GM18511 (cell line): ENCODE data around the gene KCNQ5.
"Not testable (repeated sequence)": the region's sequence is repeated elsewhere in the genome, so short reads cannot be mapped to it uniquely, and the experiment has no call there.

Experiments used
- ATAC-seq: cut with Tn5 transposase; IDR thresholded peaks from one replicate; pipeline ENCODE4 v1.9.1; 2021; ENCODE audit warnings: mild to moderate bottlenecking, moderate library complexity; ENCODE audit not compliant: unreplicated experiment

The KCNQ5 gene

GRCh38 chr6:72892901-72893300 is 271.0 kb downstream of the KCNQ5 start:
- ATAC-seq, result no peak

- ATAC-seq, result no peak
Observed at GRCh38 chr6:72894091-72894490, 272.2 kb downstream of the KCNQ5 start.

GRCh38 chr6:72898313-72898712 is 276.4 kb downstream of the KCNQ5 start:
- not testable (repeated sequence) for ATAC-seq

GRCh38 chr6:72905705-72906478 is 284.0 kb downstream of the KCNQ5 start:
- no peak for ATAC-seq

GRCh38 chr6:72911463-72912155 is 289.7 kb downstream of the KCNQ5 start:
- ATAC-seq, result no peak

GRCh38 chr6:72913797-72914196 is 291.9 kb downstream of the KCNQ5 start:
- ATAC-seq, result no peak

GRCh38 chr6:72916298-72916697 is 294.4 kb downstream of the KCNQ5 start:
- no peak for ATAC-seq

- no peak for ATAC-seq
Observed at GRCh38 chr6:72916906-72917305, 295.0 kb downstream of the KCNQ5 start.

- no peak for ATAC-seq
Observed at GRCh38 chr6:72922401-72922800, 300.5 kb downstream of the KCNQ5 start.

GRCh38 chr6:72925136-72925535 is 303.3 kb downstream of the KCNQ5 start:
- no peak for ATAC-seq

GRCh38 chr6:72930556-72931132 is 308.8 kb downstream of the KCNQ5 start:
- ATAC-seq, result no peak

GRCh38 chr6:72931325-72931887 is 309.5 kb downstream of the KCNQ5 start:
- ATAC-seq, result no peak

- ATAC-seq, result no peak
Observed at GRCh38 chr6:72933233-72933632, 311.4 kb downstream of the KCNQ5 start.

- no peak for ATAC-seq
Observed at GRCh38 chr6:72936766-72937559, 315.1 kb downstream of the KCNQ5 start.

- ATAC-seq, result no peak
Observed at GRCh38 chr6:72938104-72938503, 316.2 kb downstream of the KCNQ5 start.

GRCh38 chr6:72939004-72939403 is 317.1 kb downstream of the KCNQ5 start:
- no peak for ATAC-seq

- ATAC-seq, result no peak
Observed at GRCh38 chr6:72940265-72940664, 318.4 kb downstream of the KCNQ5 start.

GRCh38 chr6:72941263-72941662 is 319.4 kb downstream of the KCNQ5 start:
- ATAC-seq, result no peak

- ATAC-seq, result no peak
Observed at GRCh38 chr6:72941751-72942150, 319.9 kb downstream of the KCNQ5 start.

GRCh38 chr6:72943699-72944098 is 321.8 kb downstream of the KCNQ5 start:
- ATAC-seq, result no peak

- no peak for ATAC-seq
Observed at GRCh38 chr6:72944660-72945059, 322.8 kb downstream of the KCNQ5 start.
